Fibroblast of lung (primary cell): ENCODE results near the gene MAPK4.

Experiments
- EZH2 ChIP-seq: IDR thresholded peaks from 2 replicates; pipeline ENCODE4 v1.5.1; 2012; ENCODE audit warnings: low read length, control low read depth, mild to moderate bottlenecking; ENCODE audit errors: missing control alignments
- TF ChIP-seq, protein P1 (sequence below), 2 donors: IDR thresholded peaks in 1 of 2; conservative IDR thresholded peaks in 1 of 2; 1 replicate in 1 of 2; 2 replicates in 1 of 2; pipeline ENCODE4 v1.5.1; 2011 to 2012; ENCODE audit warnings: low read length in 2 of 2, control low read depth in 1 of 2, inconsistent platforms in 1 of 2, low read depth in 1 of 2, mild to moderate bottlenecking in 1 of 2

DNA sequence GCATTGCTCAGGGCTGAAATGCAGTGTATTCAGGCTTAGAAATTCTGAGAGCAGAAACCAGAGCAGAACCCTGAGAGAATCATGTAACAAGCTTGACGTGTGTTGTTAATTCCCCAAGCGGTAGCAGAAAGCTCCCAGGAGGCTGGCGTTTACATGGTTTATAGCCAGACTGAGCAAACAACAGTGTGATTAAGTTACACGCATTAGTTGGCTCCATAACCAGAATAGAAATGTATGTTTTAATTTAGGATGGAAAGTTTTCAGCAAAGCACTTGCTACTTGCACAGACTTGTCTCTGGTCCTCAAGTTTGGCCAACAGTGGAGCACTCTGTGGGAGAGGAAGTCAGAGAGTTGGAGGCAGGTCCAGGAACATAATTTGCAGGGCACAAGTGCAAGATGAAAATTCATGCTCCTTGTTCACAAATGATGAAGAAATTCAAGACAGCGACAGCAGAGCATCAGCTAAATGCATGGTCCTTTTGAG, 69.3 kb downstream of the MAPK4 start:
- TF ChIP-seq, protein P1, sequence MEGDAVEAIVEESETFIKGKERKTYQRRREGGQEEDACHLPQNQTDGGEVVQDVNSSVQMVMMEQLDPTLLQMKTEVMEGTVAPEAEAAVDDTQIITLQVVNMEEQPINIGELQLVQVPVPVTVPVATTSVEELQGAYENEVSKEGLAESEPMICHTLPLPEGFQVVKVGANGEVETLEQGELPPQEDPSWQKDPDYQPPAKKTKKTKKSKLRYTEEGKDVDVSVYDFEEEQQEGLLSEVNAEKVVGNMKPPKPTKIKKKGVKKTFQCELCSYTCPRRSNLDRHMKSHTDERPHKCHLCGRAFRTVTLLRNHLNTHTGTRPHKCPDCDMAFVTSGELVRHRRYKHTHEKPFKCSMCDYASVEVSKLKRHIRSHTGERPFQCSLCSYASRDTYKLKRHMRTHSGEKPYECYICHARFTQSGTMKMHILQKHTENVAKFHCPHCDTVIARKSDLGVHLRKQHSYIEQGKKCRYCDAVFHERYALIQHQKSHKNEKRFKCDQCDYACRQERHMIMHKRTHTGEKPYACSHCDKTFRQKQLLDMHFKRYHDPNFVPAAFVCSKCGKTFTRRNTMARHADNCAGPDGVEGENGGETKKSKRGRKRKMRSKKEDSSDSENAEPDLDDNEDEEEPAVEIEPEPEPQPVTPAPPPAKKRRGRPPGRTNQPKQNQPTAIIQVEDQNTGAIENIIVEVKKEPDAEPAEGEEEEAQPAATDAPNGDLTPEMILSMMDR (conservative IDR thresholded peaks at IDR 0.05 in 1 of 2, IDR thresholded peaks at IDR 0.05 in 1 of 2; ENCODE audit: low read depth in 1 of 2, low read length in 2 of 2) = no peak
- no peak for TF ChIP-seq EZH2
